H1 (cell line): ENCODE data around the gene AFF2. TPM values are rescaled to one million over a fixed set of nuclear protein-coding genes. Genes with fewer than 3 reads are reported as not detected.

Source experiments
- CTCF ChIA-PET: fragments of 300-600 bp; sonication (Branson Sonifier 250); formaldehyde crosslinking; loops from one replicate; lab custom pipeline; 2021; ENCODE audit not compliant: partially characterized antibody; lab: Charles Lee
- POLR2A ChIA-PET: fragments of 300-600 bp; sonication (Branson Sonifier 250); formaldehyde crosslinking; loops from one replicate; lab custom pipeline; 2021; ENCODE audit warnings: inconsistent platforms; ENCODE audit not compliant: partially characterized antibody; lab: Charles Lee
- DNase-seq, 2 experiments: peaks; one replicate each; pipeline versions ENCODE4 v3.0.0 to v3.0.0-alpha.2; 2010 to 2022; ENCODE audit warnings: low spot score in 2 of 2, low read depth in 1 of 2, mixed read lengths in 1 of 2
- FAIRE-seq: peaks from 2 replicates; lab custom pipeline; 2011; peaks lifted over from hg19 to GRCh38; lab: Jason Lieb, UNC
- H2AFZ ChIP-seq: 2 replicates; pipeline ENCODE4 v1.8.1; 2012; ENCODE audit warnings: low read length, inconsistent platforms
- H2AK5ac ChIP-seq: 2 replicates; pipeline ENCODE4 v1.6.1; 2013; ENCODE audit warnings: low read depth, low read length
- H2BK120ac ChIP-seq: replicated peaks from 2 replicates; pipeline ENCODE3; 2013; ENCODE audit warnings: low read depth, low read length, inconsistent platforms
- H2BK12ac ChIP-seq: 2 replicates; pipeline ENCODE4 v1.6.1; 2013; ENCODE audit warnings: low read depth, low read length
- H2BK15ac ChIP-seq: 2 replicates; pipeline ENCODE4 v1.6.1; 2013; ENCODE audit warnings: low read length
- H2BK20ac ChIP-seq: 2 replicates; pipeline ENCODE4 v1.6.1; 2013; ENCODE audit warnings: low read length
- H2BK5ac ChIP-seq: 2 replicates; pipeline ENCODE4 v1.6.1; 2013; ENCODE audit warnings: low read depth, low read length
- H3K14ac ChIP-seq: 2 replicates; pipeline ENCODE4 v1.6.1; 2013; ENCODE audit warnings: inconsistent platforms; ENCODE audit not compliant: insufficient read length
- H3K18ac ChIP-seq: 2 replicates; pipeline ENCODE4 v1.6.1; 2013; ENCODE audit warnings: low read length; ENCODE audit errors: extremely low read depth
- H3K23ac ChIP-seq: 2 replicates; pipeline ENCODE4 v1.6.1; 2013; ENCODE audit warnings: inconsistent platforms; ENCODE audit not compliant: insufficient read length
- H3K23me2 ChIP-seq: 2 replicates; pipeline ENCODE4 v1.6.1; 2013; ENCODE audit warnings: low read depth, low read length
- H3K27ac ChIP-seq: 2 replicates; pipeline ENCODE4 v1.6.1; 2011; ENCODE audit warnings: low read depth, low read length, inconsistent platforms
- H3K27me3 ChIP-seq, 4 experiments: replicated peaks in 1 of 4; 1 replicate in 1 of 4; 2 replicates in 3 of 4; pipeline versions ENCODE4 v1.6.1 to v1.8.1; 2011 to 2013; ENCODE audit warnings: low read length in 3 of 4, mild to moderate bottlenecking in 3 of 4, inconsistent platforms in 2 of 4, mixed read lengths in 2 of 4, moderate library complexity in 1 of 4; ENCODE audit not compliant: control insufficient read depth in 3 of 4, insufficient read depth in 3 of 4; ENCODE audit errors: extremely low read depth in 1 of 4
- H3K36me3 ChIP-seq, 4 experiments: 2 replicates each; pipeline versions ENCODE4 v1.6.1 to v1.8.1; 2011 to 2013; ENCODE audit warnings: mild to moderate bottlenecking in 4 of 4, low read length in 3 of 4, moderate library complexity in 2 of 4, control low read depth in 1 of 4, inconsistent platforms in 1 of 4; ENCODE audit not compliant: insufficient read depth in 4 of 4, control insufficient read depth in 2 of 4
- H3K4ac ChIP-seq: replicated peaks from 2 replicates; pipeline ENCODE3; 2013; ENCODE audit warnings: low read length, low read depth, mixed read lengths, inconsistent platforms; ENCODE audit not compliant: insufficient read length
- H3K4me1 ChIP-seq, 4 experiments: replicated peaks in 1 of 4; 1 replicate in 1 of 4; 2 replicates in 3 of 4; pipeline versions ENCODE4 v1.6.1 to v1.8.1; 2011 to 2013; ENCODE audit warnings: low read length in 3 of 4, inconsistent platforms in 2 of 4, mixed read lengths in 1 of 4; ENCODE audit not compliant: insufficient read depth in 4 of 4, control insufficient read depth in 3 of 4
- H3K4me2 ChIP-seq, 2 experiments: 2 replicates each; pipeline versions ENCODE4 v1.6.1 to v1.8.1; 2011 to 2013; ENCODE audit warnings: low read depth in 2 of 2, low read length in 2 of 2, control low read depth in 1 of 2, inconsistent platforms in 1 of 2, mild to moderate bottlenecking in 1 of 2; ENCODE audit not compliant: insufficient read depth in 1 of 2
- H3K4me3 ChIP-seq, 4 experiments: fragments of 200-600, 300-600 bp in 1 of 4; sonication (generic), shearing (Covaris generic), sonication (Bioruptor Twin) in 1 of 4; 2 replicates each; pipeline versions ENCODE4 v1.5.1 to v1.8.1; 2011 to 2016; ENCODE audit warnings: low read length in 4 of 4, low read depth in 3 of 4, control low read depth in 2 of 4, inconsistent platforms in 2 of 4, mild to moderate bottlenecking in 2 of 4, mixed read lengths in 1 of 4, moderate library complexity in 1 of 4; ENCODE audit not compliant: insufficient read depth in 2 of 4; ENCODE audit errors: extremely low read depth in 1 of 4
- H3K56ac ChIP-seq: replicated peaks from 2 replicates; pipeline ENCODE3; 2013; ENCODE audit warnings: low read depth, mild to moderate bottlenecking, mixed read lengths, low read length, inconsistent platforms; ENCODE audit not compliant: insufficient read length
- H3K79me1 ChIP-seq: 2 replicates; pipeline ENCODE4 v1.6.1; 2013; ENCODE audit warnings: low read depth, low read length, control low read depth
- H3K79me2 ChIP-seq, 2 experiments: 2 replicates each; pipeline versions ENCODE4 v1.6.1 to v1.8.1; 2012 to 2013; ENCODE audit warnings: low read length in 2 of 2, mild to moderate bottlenecking in 2 of 2, inconsistent platforms in 1 of 2; ENCODE audit not compliant: insufficient read depth in 2 of 2, control insufficient read depth in 1 of 2
- H3K9ac ChIP-seq, 4 experiments: replicated peaks in 1 of 4; 1 replicate in 1 of 4; 2 replicates in 3 of 4; pipeline versions ENCODE4 v1.6.1 to v1.8.1; 2011 to 2013; ENCODE audit warnings: low read depth in 3 of 4, low read length in 3 of 4, control low read depth in 2 of 4, mild to moderate bottlenecking in 2 of 4, moderate library complexity in 2 of 4, inconsistent platforms in 1 of 4; ENCODE audit errors: extremely low read depth in 1 of 4
- H3K9me3 ChIP-seq, 2 experiments: 2 replicates each; pipeline versions ENCODE4 v1.6.1 to v1.8.1; 2012 to 2013; ENCODE audit warnings: mild to moderate bottlenecking in 2 of 2, moderate library complexity in 2 of 2, control low read depth in 1 of 2, inconsistent platforms in 1 of 2, low read depth in 1 of 2, low read length in 1 of 2, mixed read lengths in 1 of 2; ENCODE audit not compliant: insufficient read depth in 2 of 2
- H4K20me1 ChIP-seq, 2 experiments: replicated peaks in 1 of 2; 2 replicates each; pipeline versions ENCODE3 to v1.8.1; 2011 to 2013; ENCODE audit warnings: inconsistent platforms in 2 of 2, low read length in 2 of 2, mild to moderate bottlenecking in 1 of 2; ENCODE audit not compliant: insufficient read depth in 2 of 2, control insufficient read depth in 1 of 2
- H4K5ac ChIP-seq: 2 replicates; pipeline ENCODE4 v1.6.1; 2013; ENCODE audit warnings: low read length, low read depth, mixed read lengths, inconsistent platforms; ENCODE audit not compliant: insufficient read length
- H4K8ac ChIP-seq: 2 replicates; pipeline ENCODE4 v1.8.0; 2013; ENCODE audit warnings: mild to moderate bottlenecking, moderate library complexity, low read length, inconsistent platforms; ENCODE audit not compliant: insufficient read depth; ENCODE audit errors: extremely low read depth
- H4K91ac ChIP-seq: replicated peaks from 2 replicates; pipeline ENCODE3; 2013; ENCODE audit warnings: low read length, mixed read lengths, inconsistent platforms; ENCODE audit not compliant: insufficient read length
- JUND ChIP-seq: IDR thresholded peaks from 2 replicates; pipeline ENCODE4 v1.6.1; 2011; ENCODE audit warnings: mild to moderate bottlenecking, improper control_type of control experiment, low read length
- MAX ChIP-seq: IDR thresholded peaks from 2 replicates; pipeline ENCODE4 v1.6.1; 2012; ENCODE audit warnings: inconsistent platforms
- WGBS, 2 experiments: shearing (Covaris generic) in 1 of 2; methylation state at CpG; one replicate each; pipeline versions ENCODE4 v1.1.6 to v1.1.7; 2013 to 2015; ENCODE audit warnings: low lambda C conversion rate in 2 of 2, mixed read lengths in 2 of 2, inconsistent platforms in 1 of 2, low coverage in 1 of 2, missing lambda C conversion rate in 1 of 2; ENCODE audit not compliant: insufficient replicate concordance in 2 of 2, insufficient coverage in 1 of 2, insufficient read length in 1 of 2; ENCODE audit errors: extremely low coverage in 1 of 2, missing lambda C conversion rate in 1 of 2; 5-methylcytosine and 5-hydroxymethylcytosine counted together
- polyA plus RNA-seq, 7 experiments: library from polyadenylated mRNA; depleted of rRNA in 3 of 7; stranded (reverse) in 5 of 7; unstranded in 2 of 7; fragments of >200 nt in 5 of 7; fragments of 200-250 nt in 2 of 7; gene quantifications; 1 replicate in 5 of 7; 2 replicates in 1 of 7; 4 replicates in 1 of 7; pipeline versions ENCODE4 v1.2.1 to v1.2.3, GENCODE V29; 2011 to 2013; ENCODE audit warnings: missing spikeins in 2 of 7, mixed read lengths in 2 of 7
- total RNA-seq: library from RNA; stranded (reverse); fragmentation: NEBNext Ultra II Directional; extraction: Animal tissue kit (Norgen Biotek cat#: 25700); gene quantifications from 2 replicates; pipeline ENCODE4 v1.2.1, GENCODE V29; 2021

The AFF2 gene
- total and polyA plus RNA-seq, 2 of the 8 experiments (the other 6 are each of a cell fraction or from before 2014, with no cell fraction given), result 2.0 to 7.3 TPM

GRCh38 chrX:148592595-148592994 lies 92.2 kb downstream of the AFF2 start:
- H3K79me2 ChIP-seq, result no peaks in the 10 kb centered on the region
- H3K18ac ChIP-seq, result no peak overlapping the region
- no peak overlapping the region for H3K23ac ChIP-seq
- FAIRE-seq (no peak), DNase-seq (no peak)
- H3K56ac ChIP-seq, result no peak overlapping the region
- no peak overlapping the region for H2BK15ac ChIP-seq
- no peaks in the 10 kb centered on the region for H3K79me1 ChIP-seq
- H3K4me3 ChIP-seq, result no peak overlapping the region
- no peaks in the 10 kb centered on the region for H3K9me3 ChIP-seq
- no peak overlapping the region for H2BK12ac ChIP-seq
- H3K27ac ChIP-seq, result no peak overlapping the region
- H2BK120ac ChIP-seq, result no peak overlapping the region
- H2AFZ ChIP-seq, result no peak overlapping the region
- H3K4ac ChIP-seq, result no peak overlapping the region
- H3K14ac ChIP-seq, result no peak overlapping the region
- H4K91ac ChIP-seq, result no peak overlapping the region
- no peaks in the 10 kb centered on the region for H3K36me3 ChIP-seq
- no peaks in the 10 kb centered on the region for H3K23me2 ChIP-seq
- no peaks in the 10 kb centered on the region; a peak in 1 of 7 replicates for H3K4me1 ChIP-seq
- H3K9ac ChIP-seq, result no peak overlapping the region
- no peak overlapping the region for H4K8ac ChIP-seq
- no peak overlapping the region for H2AK5ac ChIP-seq
- no peaks in the 10 kb centered on the region for H4K20me1 ChIP-seq
- H3K4me2 ChIP-seq, result no peak overlapping the region
- TF ChIP-seq MAX (peak; percentile 42), JUND (no peak)
- TF ChIP-seq, all 59 proteins: peak for 1
- H3K27me3 ChIP-seq, result no peaks in the 10 kb centered on the region
- H2BK20ac ChIP-seq, result no peak overlapping the region
- ChIA-PET CTCF (interaction anchor here (1.3 to 2.0 kb wide), 2 partner anchors 40 to 93 kb away, joined by 4 to 5 read pairs; no protein-coding TSS in a partner anchor), POLR2A (no interaction called here)
- H4K5ac ChIP-seq, result no peak overlapping the region
- H2BK5ac ChIP-seq, result no peak overlapping the region
- 50% methylated on average over 1 of the region's 1 CpG; no CpG with 5 or more reads in 1 of the 2 experiments for WGBS, 2 experiments
